Adrenal gland (tissue), 5 donors: ENCODE measurements around the gene IQGAP1.

Source experiments
- POLR2A ChIP-seq, 2 donors: fragments of 450-650 bp; IDR thresholded peaks; one replicate each; pipeline ENCODE4 v1.6.1; 2017; ENCODE audit warnings: antibody characterized with exemption in 2 of 2, mild to moderate bottlenecking in 2 of 2, moderate library complexity in 1 of 2
- TF ChIP-seq, protein P1 (sequence below), 6 experiments: fragments of 450-650 bp in 4 of 6; fragments of 200-600 bp in 2 of 6; sonication (generic) in 1 of 6; IDR thresholded peaks; 1 replicate in 5 of 6; 2 replicates in 1 of 6; pipeline versions ENCODE4 v1.5.1 to v1.8.0; 2016 to 2021; ENCODE audit warnings: antibody characterized with exemption in 6 of 6, mild to moderate bottlenecking in 2 of 6, moderate library complexity in 1 of 6
- donor health status: DM: no; HTN: no; CAD: no.

DNA sequence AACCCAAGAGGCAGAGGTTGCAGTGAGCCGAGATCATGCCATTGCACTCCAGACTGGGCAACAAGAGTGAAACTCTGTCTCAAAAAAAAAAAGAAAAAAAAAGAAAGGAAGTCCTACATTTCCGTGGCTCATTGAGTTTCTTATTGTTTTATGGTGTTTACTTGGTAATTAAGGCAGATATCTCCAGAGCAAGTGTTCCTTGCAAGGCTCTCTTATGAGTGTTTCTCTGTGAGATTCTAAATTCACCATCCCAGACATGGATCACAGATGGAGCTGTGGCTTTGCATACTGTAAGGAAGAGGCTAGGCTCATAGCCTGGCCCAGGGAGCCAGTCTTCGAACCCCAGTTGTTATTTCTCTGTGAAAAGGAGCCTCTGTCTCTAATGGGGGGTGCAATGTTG lies 53.0 kb downstream of the IQGAP1 start:
- TF ChIP-seq, protein P1, sequence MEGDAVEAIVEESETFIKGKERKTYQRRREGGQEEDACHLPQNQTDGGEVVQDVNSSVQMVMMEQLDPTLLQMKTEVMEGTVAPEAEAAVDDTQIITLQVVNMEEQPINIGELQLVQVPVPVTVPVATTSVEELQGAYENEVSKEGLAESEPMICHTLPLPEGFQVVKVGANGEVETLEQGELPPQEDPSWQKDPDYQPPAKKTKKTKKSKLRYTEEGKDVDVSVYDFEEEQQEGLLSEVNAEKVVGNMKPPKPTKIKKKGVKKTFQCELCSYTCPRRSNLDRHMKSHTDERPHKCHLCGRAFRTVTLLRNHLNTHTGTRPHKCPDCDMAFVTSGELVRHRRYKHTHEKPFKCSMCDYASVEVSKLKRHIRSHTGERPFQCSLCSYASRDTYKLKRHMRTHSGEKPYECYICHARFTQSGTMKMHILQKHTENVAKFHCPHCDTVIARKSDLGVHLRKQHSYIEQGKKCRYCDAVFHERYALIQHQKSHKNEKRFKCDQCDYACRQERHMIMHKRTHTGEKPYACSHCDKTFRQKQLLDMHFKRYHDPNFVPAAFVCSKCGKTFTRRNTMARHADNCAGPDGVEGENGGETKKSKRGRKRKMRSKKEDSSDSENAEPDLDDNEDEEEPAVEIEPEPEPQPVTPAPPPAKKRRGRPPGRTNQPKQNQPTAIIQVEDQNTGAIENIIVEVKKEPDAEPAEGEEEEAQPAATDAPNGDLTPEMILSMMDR (IDR thresholded peaks at IDR 0.05) = no peak
- TF ChIP-seq POLR2A (IDR thresholded peaks at IDR 0.05) = no peak
